ENCODE results near the gene CELF4.
A peak's percentile ranks its signal among the peaks of the same experiment; 100 is the strongest.

Gene CELF4

DNA sequence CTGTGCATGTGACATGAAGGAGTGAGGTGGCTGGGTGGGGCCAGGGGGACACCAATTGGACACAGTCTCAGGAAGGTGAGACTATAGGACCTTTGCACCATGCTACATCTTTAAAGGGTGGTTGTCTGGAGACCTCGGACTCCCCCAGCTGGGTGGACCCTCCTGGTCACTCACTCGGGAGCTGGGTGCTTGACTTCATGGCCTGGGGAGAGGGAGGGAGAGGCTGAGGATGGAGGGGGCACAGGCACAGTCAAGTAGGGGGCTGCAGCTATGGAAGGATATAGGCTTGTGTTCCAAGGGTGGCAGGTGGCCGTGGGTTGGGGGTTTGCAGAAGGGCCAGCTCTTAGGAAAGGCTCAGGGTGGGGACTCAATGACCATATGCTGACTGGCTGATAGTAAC is 7.1 kb upstream of the CELF4 start:
- DNase-seq, result peak; percentile 33

DNA sequence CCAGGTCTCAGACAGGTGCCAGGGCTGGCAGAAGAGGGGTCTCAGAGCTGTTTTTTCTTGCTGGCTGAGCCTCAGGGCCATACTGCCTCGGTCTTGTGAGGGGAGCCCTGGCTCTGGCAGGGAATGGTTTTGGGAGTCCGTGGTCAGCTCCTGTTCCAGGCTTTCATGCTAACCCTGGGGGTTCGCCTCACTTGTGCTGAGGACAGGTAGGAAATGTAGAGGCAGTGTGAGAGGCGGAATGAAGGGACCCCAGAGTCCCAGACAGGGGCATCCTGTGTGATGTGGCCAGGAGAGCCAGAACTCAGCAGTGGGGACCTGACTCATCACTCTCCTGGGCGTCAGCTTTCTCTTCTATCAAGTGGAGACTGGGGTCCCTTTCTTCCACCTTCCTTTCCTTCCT is 5.7 kb upstream of the CELF4 start:
- DNase-seq, result no peak

DNA sequence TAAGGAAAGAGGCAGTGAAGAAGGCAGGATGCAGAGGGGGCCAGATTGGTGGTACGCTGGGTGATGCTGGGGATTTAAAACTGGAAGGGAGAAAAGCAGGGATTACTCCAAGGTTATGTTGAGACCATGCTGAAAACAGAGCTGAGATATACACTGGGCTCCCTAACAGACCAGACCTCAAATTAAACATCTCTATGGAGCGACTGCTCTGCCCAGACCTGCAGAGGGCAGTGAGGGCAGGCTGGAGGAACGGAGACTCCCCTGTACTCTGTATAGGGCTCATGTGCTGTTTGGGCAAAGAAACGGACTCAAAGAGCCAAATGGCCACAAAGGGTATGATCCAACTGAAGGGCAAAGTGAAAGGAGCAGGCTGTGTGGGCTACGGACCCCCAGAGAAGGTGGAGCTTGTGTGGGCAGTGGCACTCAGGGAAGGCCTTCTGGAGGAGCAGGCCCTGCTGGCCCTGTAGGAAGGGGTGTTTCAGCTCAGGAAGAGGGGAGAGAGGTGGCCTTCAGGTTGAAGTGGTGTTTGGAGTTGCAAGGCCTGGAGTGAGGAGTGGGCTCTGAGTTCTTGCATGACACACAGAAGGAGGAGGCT is 4.8 kb upstream of the CELF4 start:
- peak; percentile 53 for DNase-seq

- no peak for DNase-seq
Observed at GRCh38 chr18:37568671-37569070, 3.1 kb upstream of the CELF4 start.

DNA sequence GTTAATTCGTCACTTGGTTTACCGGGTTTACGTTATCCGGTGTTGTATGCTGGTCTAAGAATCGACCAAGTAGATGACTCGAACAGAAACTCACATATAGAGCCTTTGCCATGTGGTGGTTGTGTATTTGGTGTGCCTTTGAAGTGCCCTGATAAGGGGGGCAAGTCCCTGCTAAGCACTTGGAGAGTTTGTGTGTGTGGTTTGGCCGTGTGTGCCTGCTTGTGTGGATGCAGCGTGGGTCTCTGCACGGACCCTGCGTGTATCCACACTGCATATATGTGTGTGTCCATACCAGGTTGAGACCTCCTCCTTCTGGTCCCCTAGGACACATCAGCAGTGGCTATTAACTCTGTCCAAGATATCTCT is 2.4 kb upstream of the CELF4 start:
- no peak for DNase-seq

DNA sequence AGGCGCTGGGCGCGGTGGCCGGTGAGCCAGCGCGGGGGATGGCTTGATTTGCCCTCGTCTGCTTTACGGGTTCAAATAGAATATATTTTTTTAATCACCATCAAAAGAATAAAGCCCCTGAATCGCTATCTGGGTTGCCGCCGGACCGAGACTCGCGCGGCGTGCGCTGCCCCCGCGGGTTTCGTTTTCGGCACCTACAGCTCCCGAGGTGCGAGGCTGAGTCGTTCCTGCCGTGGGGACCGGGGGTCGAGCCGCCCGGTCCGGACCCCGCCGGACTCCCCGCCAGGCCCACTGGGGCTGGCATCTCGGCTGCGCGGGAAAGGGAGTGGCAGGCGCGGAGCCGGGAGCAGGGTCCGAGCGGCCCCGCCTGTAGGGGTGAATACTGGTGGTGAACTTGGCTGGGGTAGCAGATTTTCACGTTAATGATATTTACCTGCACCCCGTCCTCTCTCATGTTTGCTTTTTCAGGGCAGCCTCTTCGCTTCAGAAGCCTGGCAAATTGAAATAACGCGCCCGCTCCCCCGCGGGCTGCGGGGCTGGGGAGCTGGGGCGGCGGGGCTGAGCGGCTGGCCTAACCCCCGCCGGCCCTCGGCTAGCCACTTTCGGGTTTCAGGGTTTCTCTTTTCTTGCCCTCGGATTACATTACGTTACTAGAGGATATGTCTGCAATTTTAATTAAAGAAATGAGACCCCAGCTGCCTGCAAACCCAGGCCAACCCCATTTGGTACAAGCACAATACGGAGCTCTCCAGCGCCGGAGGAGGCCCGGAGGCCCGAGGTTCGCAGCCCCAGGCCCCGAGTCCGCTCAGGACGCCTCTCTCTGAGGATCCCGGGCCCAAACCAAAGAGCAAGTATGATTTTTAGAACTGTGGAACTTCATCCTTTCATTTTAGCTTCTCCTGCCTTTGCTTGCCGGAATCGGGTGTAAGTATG is 1.7 kb upstream of the CELF4 start:
- no peak for DNase-seq

DNA sequence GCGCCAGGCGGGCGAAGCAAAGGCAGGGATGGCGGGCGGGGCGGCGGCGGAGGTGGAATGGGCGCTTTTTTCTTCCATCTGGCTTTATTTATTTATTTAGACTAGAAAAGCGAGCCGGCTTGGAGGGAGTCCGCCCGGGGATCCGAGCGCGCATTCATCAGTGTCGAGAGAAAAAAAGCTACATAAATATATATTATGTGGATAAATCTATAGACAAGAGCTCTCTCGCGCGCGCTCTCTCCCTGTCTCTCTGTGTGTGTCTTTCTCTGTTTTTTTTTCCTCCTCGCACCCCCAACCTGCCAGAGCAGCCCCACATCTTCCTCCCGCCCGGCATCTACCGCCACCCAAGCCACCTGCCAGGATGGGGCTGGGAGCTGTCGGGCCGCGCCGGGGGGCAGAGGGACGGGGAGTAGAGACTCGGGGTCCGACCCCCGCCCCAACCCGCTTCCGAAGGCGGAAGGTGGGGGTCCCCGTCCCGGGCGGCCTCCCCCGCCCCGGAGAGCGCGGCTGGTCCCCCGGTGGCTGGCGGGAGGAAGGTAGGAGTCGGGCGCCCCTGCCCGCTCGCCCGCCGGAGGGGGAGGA is 972 bp upstream of the CELF4 start:
- no peak for DNase-seq

DNA sequence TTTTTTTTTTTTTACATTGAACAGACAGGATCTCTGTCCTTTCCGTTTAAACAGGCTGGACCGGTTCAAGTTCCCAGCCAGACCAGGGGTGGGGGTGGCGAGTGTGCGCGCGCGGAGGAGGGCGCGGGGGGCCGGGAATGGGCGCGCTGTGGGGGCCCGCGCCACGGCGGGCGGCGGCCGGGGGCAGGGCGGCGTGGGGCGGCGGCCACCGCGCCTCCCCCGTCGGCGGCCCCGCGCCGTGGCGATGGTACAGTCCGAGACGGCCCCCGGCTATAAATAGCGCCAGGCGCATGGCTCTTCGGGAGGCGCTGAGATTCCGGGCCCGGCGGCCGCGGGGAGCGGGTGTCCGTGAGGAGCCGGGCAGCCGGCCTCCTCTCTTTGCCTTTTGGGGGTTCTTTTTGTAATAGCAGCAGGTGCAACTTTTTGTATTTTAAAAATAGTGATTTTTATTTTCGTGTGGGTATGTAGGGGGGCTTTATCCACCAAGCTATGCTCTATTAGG is 430 bp upstream of the CELF4 start:
- DNase-seq, result peak; percentile 71

DNA sequence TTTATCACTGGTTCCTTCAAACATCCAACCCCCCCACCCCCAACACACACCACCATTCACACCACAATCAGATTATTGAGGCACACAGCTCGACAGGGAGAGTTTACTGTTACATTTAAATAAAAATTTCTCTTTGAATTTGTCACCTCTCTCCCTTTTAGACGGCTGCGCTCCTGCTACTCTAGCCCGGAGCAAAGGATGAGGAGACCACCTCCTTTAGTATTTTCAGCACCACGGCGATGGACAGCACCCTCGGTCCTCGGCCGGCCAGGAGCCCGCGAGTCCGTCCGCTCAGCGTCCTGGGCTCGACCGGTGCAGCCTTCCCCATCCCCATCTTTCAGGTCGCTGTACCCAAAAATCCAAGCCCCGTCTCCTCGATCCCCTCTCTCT is 892 bp downstream of the CELF4 start:
- peak; percentile 86 for DNase-seq

DNA sequence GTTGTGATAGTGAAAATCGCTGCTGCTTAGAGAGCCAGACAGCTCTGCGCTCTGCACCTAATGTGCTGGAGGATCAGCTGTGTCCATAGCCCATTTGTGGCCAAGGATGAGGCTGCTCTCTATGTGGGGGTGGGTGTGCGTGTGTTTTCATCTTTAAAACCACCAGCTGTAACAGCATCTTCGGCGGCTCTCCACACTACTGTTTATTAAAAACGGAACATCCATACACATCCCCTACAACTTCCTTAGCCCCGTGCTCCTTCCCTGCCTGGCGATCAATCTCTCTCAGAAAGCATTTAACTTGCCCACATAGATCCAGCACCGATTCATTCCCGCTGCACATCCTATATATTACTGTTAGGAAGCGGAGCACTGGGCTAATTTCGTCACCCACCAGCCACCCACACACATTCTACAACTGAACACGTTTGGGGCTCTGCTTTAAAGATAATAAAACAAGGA is 1.6 kb downstream of the CELF4 start:
- DNase-seq, result no peak

GRCh38 chr18:37561986-37562385 is 3.6 kb downstream of the CELF4 start:
- DNase-seq, result no peak

DNA sequence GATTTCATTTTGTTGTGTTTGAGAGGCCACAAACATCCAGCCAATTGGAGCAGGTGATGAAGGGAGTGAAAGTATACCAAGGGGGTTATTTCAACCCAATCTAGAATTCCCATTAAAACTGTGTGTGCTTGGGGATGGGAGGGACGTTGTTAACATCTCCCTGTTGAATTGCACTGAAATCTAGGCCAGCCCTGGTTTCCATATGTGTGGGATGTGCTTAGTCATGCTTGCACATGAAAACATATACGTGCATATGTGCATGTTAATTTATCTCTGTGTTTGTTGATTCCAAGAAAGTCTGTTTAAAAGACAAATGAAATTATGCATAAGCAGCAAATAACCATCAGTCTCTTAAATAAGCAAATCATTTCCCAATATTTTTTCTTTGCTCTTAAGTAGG is 5.6 kb downstream of the CELF4 start:
- no peak for DNase-seq

GRCh38 chr18:37559194-37559593 is 6.4 kb downstream of the CELF4 start:
- no peak for DNase-seq

- no peak for DNase-seq
Observed at GRCh38 chr18:37554399-37554787, 11.2 kb downstream of the CELF4 start.

GRCh38 chr18:37553633-37554398 is 11.8 kb downstream of the CELF4 start:
- DNase-seq, result peak; percentile 64

DNA sequence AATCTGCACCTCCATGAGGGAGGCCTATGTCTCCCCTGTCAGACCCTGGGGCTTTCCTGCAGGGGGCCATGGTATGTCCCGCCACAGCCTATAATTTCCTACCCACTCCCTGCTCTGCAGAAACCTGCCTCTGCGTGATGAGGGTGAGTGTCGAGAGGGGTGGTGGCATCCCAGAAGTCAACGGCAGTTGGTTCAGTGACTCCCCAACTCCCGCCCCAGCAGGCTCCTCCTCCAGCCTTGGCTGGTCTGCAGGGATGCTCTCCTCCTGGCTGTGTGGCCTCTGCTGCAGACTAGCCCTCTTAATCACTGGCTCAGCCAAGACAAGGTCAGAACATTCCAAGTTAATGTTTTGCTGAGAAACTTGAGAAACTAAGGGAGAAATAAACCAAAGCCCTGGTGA is 13.3 kb downstream of the CELF4 start:
- no peak for DNase-seq

- DNase-seq, result no peak
Observed at GRCh38 chr18:37551846-37552245, 13.8 kb downstream of the CELF4 start.

- no peak for DNase-seq
Observed at GRCh38 chr18:37551249-37551648, 14.3 kb downstream of the CELF4 start.

DNA sequence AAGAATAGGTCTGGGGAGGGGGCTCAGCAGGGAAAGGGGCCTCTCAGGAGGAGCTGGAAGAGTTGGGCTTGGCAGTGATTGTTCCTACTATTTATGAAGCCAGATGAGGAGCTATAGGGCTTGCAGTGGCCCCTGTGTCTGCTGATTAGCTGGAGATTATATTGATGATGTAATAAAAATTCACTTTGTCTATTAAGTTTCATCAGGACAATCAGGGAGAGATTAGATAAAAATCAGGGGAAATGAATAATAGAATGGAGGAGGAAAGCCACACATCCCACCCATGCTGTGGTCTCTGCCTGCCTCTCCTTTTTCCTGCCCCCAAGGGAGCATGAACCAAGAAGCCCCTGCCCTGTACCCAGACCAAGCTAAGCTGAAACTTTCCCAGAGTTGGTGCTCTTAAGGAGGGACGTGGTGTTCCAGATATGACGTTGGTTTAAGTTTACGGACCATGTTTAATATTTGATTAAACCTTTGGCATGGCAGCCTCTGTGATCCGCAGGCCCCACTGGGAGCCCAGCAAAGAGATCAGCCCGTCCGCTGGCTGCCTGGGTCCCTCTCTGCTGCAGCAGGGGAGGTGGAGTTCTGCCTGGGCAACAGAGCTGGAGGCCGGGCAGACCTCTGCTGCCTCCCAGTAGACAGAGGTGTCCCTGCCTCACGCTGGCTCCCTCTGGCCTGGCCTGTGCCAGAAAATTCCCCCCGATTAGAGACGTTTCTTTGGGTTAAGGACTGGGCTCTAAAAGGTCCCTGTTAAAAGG is 15.3 kb downstream of the CELF4 start:
- DNase-seq, result no peak

- no peak for DNase-seq
Observed at GRCh38 chr18:37548679-37549289, 16.8 kb downstream of the CELF4 start.

GRCh38 chr18:37547196-37547827 is 18.3 kb downstream of the CELF4 start:
- no peak for DNase-seq

Data from islet precursor cell (in vitro differentiated cells).